Caco-2 (cell line): Measurements from ENCODE around the gene GRIPAP1. TPM values are rescaled to one million over a fixed set of nuclear protein-coding genes. Genes with fewer than 3 reads are reported as not detected.

Experiments used
- BruUV-seq: library from RNA; stranded (reverse); fragments of 400-500 nt; replicated peaks from 2 replicates; lab custom pipeline; 2021; lab: Mats Ljungman, UMichigan
- CTCF ChIA-PET: fragments of 300-600 bp; sonication (Branson Sonifier 250); formaldehyde crosslinking; loops from one replicate; lab custom pipeline; 2022; ENCODE audit warnings: antibody characterized with exemption; lab: Charles Lee
- POLR2A ChIA-PET: fragments of 300-600 bp; sonication (Branson Sonifier 250); formaldehyde crosslinking; loops from one replicate; lab custom pipeline; 2022; ENCODE audit warnings: antibody characterized with exemption; lab: Charles Lee
- DNase-seq, 2 experiments: peaks; one replicate each; pipeline versions ENCODE4 v3.0.0 to v3.0.0-alpha.2; 2020 to 2022
- H3K27me3 ChIP-seq: replicated peaks from 2 replicates; pipeline ENCODE4 v1.6.0; 2011; ENCODE audit warnings: low read length; ENCODE audit not compliant: control insufficient read depth, insufficient read depth
- H3K36me3 ChIP-seq: 2 replicates; pipeline ENCODE4 v1.5.1; 2011; ENCODE audit warnings: low read length; ENCODE audit not compliant: control insufficient read depth, insufficient read depth
- H3K4me1 ChIP-seq: fragments of 250-450 bp; sonication (Bioruptor Pico); 2 replicates; pipeline ENCODE4 v1.5.1; 2020; ENCODE audit warnings: mild to moderate bottlenecking
- H3K4me3 ChIP-seq: 2 replicates; pipeline ENCODE4 v1.5.1; 2011; ENCODE audit warnings: low read depth, mild to moderate bottlenecking, control low read depth, low read length
- H3K9me3 ChIP-seq: fragments of 250-450 bp; sonication (Bioruptor Pico); 2 replicates; pipeline ENCODE4 v1.5.1; 2020; ENCODE audit warnings: mild to moderate bottlenecking, moderate library complexity
- H3K27ac Mint-ChIP-seq: one replicate; pipeline ENCODE4 v1.8.0; 2022; ENCODE audit warnings: mixed read lengths; ENCODE audit not compliant: unreplicated experiment
- H3K27me3 Mint-ChIP-seq: one replicate; pipeline ENCODE4 v1.8.0; 2022; ENCODE audit warnings: mixed read lengths; ENCODE audit not compliant: insufficient read depth, unreplicated experiment
- H3K36me3 Mint-ChIP-seq: one replicate; pipeline ENCODE4 v1.8.0; 2022; ENCODE audit warnings: mild to moderate bottlenecking, mixed read lengths; ENCODE audit not compliant: insufficient read depth, unreplicated experiment
- H3K4me1 Mint-ChIP-seq: one replicate; pipeline ENCODE4 v1.8.0; 2022; ENCODE audit warnings: low read depth, mixed read lengths; ENCODE audit not compliant: unreplicated experiment
- H3K4me3 Mint-ChIP-seq: one replicate; pipeline ENCODE4 v1.8.0; 2022; ENCODE audit warnings: mild to moderate bottlenecking, moderate library complexity, mixed read lengths; ENCODE audit not compliant: unreplicated experiment
- H3K9me3 Mint-ChIP-seq: one replicate; pipeline ENCODE4 v1.8.0; 2022; ENCODE audit warnings: mixed read lengths; ENCODE audit not compliant: unreplicated experiment
- CTCF ChIP-seq, 2 experiments: fragments of 200-600 bp in 1 of 2; IDR thresholded peaks; 1 replicate in 1 of 2; 2 replicates in 1 of 2; pipeline versions ENCODE4 v1.5.1 to v1.8.0; 2011 to 2022; ENCODE audit warnings: antibody characterized with exemption in 1 of 2, control low read depth in 1 of 2, inconsistent platforms in 1 of 2, low read depth in 1 of 2, low read length in 1 of 2, mild to moderate bottlenecking in 1 of 2, moderate library complexity in 1 of 2; ENCODE audit not compliant: insufficient read depth in 1 of 2, severe bottlenecking in 1 of 2, unreplicated experiment in 1 of 2
- intact Hi-C: fragments of 100-400 bp; cut with micrococcal nuclease; formaldehyde crosslinking; loops from one replicate; pipeline ENCODE4 v1.10.0; 2022; ENCODE audit not compliant: unreplicated experiment
- total RNA-seq: library from RNA; stranded (reverse); gene quantifications from 2 replicates; pipeline ENCODE4 v1.2.3, GENCODE V29; 2022

GRIPAP1 gene
- total RNA-seq, 1 experiment from 2014 or later: 43.6 TPM

GRCh38 chrX:48989483-48989882 is 12.6 kb downstream of the GRIPAP1 start:
- BruUV-seq: no TSS peak
- Mint-ChIP-seq H3K36me3 (peaks cover 17% of the 10 kb centered on the region), H3K27me3 (no peaks in the 10 kb centered on the region), H3K4me1 (no peaks in the 10 kb centered on the region), H3K9me3 (no peaks in the 10 kb centered on the region), H3K27ac (no peak overlapping the region), H3K4me3 (no peak overlapping the region)
- POLR2A ChIA-PET: no interaction called here
- H3K36me3 ChIP-seq: no peaks in the 10 kb centered on the region
- DNase-seq: no peak
- H3K4me3 ChIP-seq: no peak overlapping the region
- no peaks in the 10 kb centered on the region for H3K9me3 ChIP-seq
- H3K27me3 ChIP-seq: no peaks in the 10 kb centered on the region
- no peaks in the 10 kb centered on the region for H3K4me1 ChIP-seq
- intact Hi-C loops: no loop called here
- CTCF ChIA-PET: no interaction called here
- TF ChIP-seq CTCF (IDR thresholded peaks at IDR 0.05; ENCODE audit: insufficient read depth in 1 of 2, low read depth in 1 of 2, low read length in 1 of 2, severe bottlenecking in 1 of 2, unreplicated experiment in 1 of 2): no peak

DNA sequence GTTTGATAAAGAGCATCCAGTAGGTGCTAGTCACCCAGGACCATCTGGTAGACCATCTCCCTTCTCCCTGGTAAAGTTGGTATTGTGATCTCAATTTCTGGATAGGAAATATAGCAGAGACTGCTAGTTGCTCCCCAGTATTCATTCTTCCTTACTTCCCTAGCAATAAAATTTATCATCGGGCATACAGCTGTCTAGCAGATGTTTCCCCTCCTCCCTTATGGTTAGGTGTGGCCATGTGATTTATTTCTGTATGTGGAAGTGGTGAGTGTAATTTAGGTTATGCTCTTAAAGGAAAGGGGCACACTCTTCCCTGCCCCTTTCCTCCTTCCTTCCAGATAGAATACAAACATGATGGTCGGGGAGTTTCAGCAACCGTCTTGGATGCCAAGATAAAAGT is 18.2 kb downstream of the GRIPAP1 start:
- CTCF ChIA-PET: no interaction called here
- POLR2A ChIA-PET: no interaction called here
- no peaks in the 10 kb centered on the region for H3K27me3 Mint-ChIP-seq
- Histone ChIP-seq H3K4me3 (no peak overlapping the region), H3K27me3 (no peaks in the 10 kb centered on the region), H3K36me3 (no peaks in the 10 kb centered on the region; the same call in 1 of the 2 replicates), H3K4me1 (no peaks in the 10 kb centered on the region), H3K9me3 (no peaks in the 10 kb centered on the region)
- DNase-seq: no peak
- H3K9me3 Mint-ChIP-seq: no peaks in the 10 kb centered on the region
- H3K4me3 Mint-ChIP-seq: no peak overlapping the region
- peaks cover 27% of the 10 kb centered on the region for H3K36me3 Mint-ChIP-seq
- H3K27ac Mint-ChIP-seq: no peak overlapping the region
- BruUV-seq: no TSS peak
- intact Hi-C loops: no loop called here
- TF ChIP-seq CTCF (IDR thresholded peaks at IDR 0.05; ENCODE audit: insufficient read depth in 1 of 2, low read depth in 1 of 2, low read length in 1 of 2, severe bottlenecking in 1 of 2, unreplicated experiment in 1 of 2): no peak
- no peaks in the 10 kb centered on the region for H3K4me1 Mint-ChIP-seq

- no peaks in the 10 kb centered on the region for H3K27me3 ChIP-seq
- H3K4me1 ChIP-seq: no peaks in the 10 kb centered on the region
- BruUV-seq: no TSS peak
- ChIA-PET CTCF (no interaction called here), POLR2A (no interaction called here)
- DNase-seq: no peak
- Mint-ChIP-seq H3K4me3 (no peak overlapping the region), H3K36me3 (peaks cover 27% of the 10 kb centered on the region), H3K4me1 (no peaks in the 10 kb centered on the region), H3K27ac (no peak overlapping the region), H3K27me3 (no peaks in the 10 kb centered on the region), H3K9me3 (no peaks in the 10 kb centered on the region)
- H3K36me3 ChIP-seq: no peaks in the 10 kb centered on the region; the same call in 1 of the 2 replicates
- H3K9me3 ChIP-seq: no peaks in the 10 kb centered on the region
- intact Hi-C loops: no loop called here
- no peak overlapping the region for H3K4me3 ChIP-seq
- TF ChIP-seq CTCF (IDR thresholded peaks at IDR 0.05; ENCODE audit: insufficient read depth in 1 of 2, low read depth in 1 of 2, low read length in 1 of 2, severe bottlenecking in 1 of 2, unreplicated experiment in 1 of 2): no peak
Measured at GRCh38 chrX:48983081-48983480, 19.0 kb downstream of the GRIPAP1 start.
